GM12878 (cell line): Measurements from ENCODE around the gene NISCH.

Experiments used
- ATF3 ChIP-seq: IDR thresholded peaks from 2 replicates; pipeline ENCODE4 v1.6.1; 2011; ENCODE audit warnings: low read depth, mild to moderate bottlenecking, low read length, moderate library complexity, borderline replicate concordance; ENCODE audit errors: extremely low read depth
- BACH1 ChIP-seq: fragments of 450-650 bp; IDR thresholded peaks from 2 replicates; pipeline ENCODE4 v1.6.1; 2017; ENCODE audit warnings: mild to moderate bottlenecking, borderline replicate concordance
- CBFB ChIP-seq: IDR thresholded peaks from 2 replicates; pipeline ENCODE4 v1.6.1; 2016; ENCODE audit warnings: antibody characterized with exemption, low read depth
- CTCF ChIP-seq, 3 experiments: IDR thresholded peaks in 2 of 3; conservative IDR thresholded peaks in 1 of 3; 2 replicates each; pipeline ENCODE4 v1.5.1; 2011; ENCODE audit warnings: low read depth in 3 of 3, low read length in 3 of 3, mild to moderate bottlenecking in 3 of 3, control low read depth in 2 of 3, moderate library complexity in 2 of 3, inconsistent platforms in 1 of 3, mixed read lengths in 1 of 3; ENCODE audit not compliant: control insufficient read depth in 2 of 3, insufficient read depth in 1 of 3; ENCODE audit errors: extremely low read depth in 1 of 3
- KDM1A ChIP-seq: fragments of 200-600 bp; sonication (generic); IDR thresholded peaks from 2 replicates; pipeline ENCODE4 v1.6.1; 2016; ENCODE audit warnings: borderline replicate concordance
- NRF1 ChIP-seq: conservative IDR thresholded peaks from 2 replicates; pipeline ENCODE4 v1.6.1; 2011; ENCODE audit warnings: mild to moderate bottlenecking, low read depth, low read length, improper control_type of control experiment
- POLR2AphosphoS5 ChIP-seq: IDR thresholded peaks from 2 replicates; pipeline ENCODE4 v1.6.1; 2011; ENCODE audit warnings: mild to moderate bottlenecking, low read length, inconsistent platforms
- RAD21 ChIP-seq: IDR thresholded peaks from 2 replicates; pipeline ENCODE4 v1.6.1; 2011; ENCODE audit warnings: mild to moderate bottlenecking, low read depth, low read length, moderate library complexity; ENCODE audit not compliant: insufficient read depth
- TCF3 ChIP-seq: IDR thresholded peaks from 2 replicates; pipeline ENCODE4 v1.6.1; 2012; ENCODE audit warnings: low read depth, mild to moderate bottlenecking, low read length, borderline replicate concordance; ENCODE audit not compliant: insufficient read depth

- TF ChIP-seq TCF3, result no peak
- TF ChIP-seq CTCF (IDR thresholded peaks at IDR 0.05 in 2 of 3, conservative IDR thresholded peaks at IDR 0.05 in 1 of 3; ENCODE audit: control insufficient read depth in 2 of 3, extremely low read depth in 1 of 3, insufficient read depth in 1 of 3, low read depth in 3 of 3, low read length in 3 of 3), result no peak
- no peak for TF ChIP-seq NRF1
- no peak for TF ChIP-seq RAD21
- no peak for TF ChIP-seq KDM1A
- no peak for TF ChIP-seq ATF3
- no peak for TF ChIP-seq POLR2AphosphoS5
- no peak for TF ChIP-seq CBFB
- TF ChIP-seq BACH1, result no peak
These were observed 67.3 kb downstream of the NISCH start for GRCh38 chr3:52522651-52523251.
